HEK293 (cell line): Measurements from ENCODE around the gene CRB2.

Source experiments
- CTCF ChIP-seq: fragments of 450-650 bp; formaldehyde crosslinking; IDR thresholded peaks from 2 replicates; pipeline ENCODE4 v1.5.1; 2016; ENCODE audit warnings: missing biosample characterization, missing genetic modification characterization
- ZBTB8A ChIP-seq: fragments of 450-650 bp; formaldehyde crosslinking; IDR thresholded peaks from 2 replicates; pipeline ENCODE4 v1.5.1; 2016; ENCODE audit warnings: missing biosample characterization, missing genetic modification characterization

- TF ChIP-seq ZBTB8A, result no peak
- no peak for TF ChIP-seq CTCF (tag by site-specific recombination)
Observed at GRCh38 chr9:123336959-123337358, 19.0 kb upstream of the CRB2 start.
